PC-3 (cell line): ENCODE data around the gene RIPK3. TPM values are rescaled to one million over a fixed set of nuclear protein-coding genes. Genes with fewer than 3 reads are reported as not detected.
A peak's percentile ranks its signal among the peaks of the same experiment; 100 is the strongest.
"Not testable (repeated sequence)": the region's sequence is repeated elsewhere in the genome, so short reads cannot be mapped to it uniquely, and the experiment has no call there.

ENCODE experiments used
- ATAC-seq: fragments of 200-7000 bp; cut with Tn5 transposase; 2 replicates; pipeline ENCODE4 v1.9.1; 2020; ENCODE audit warnings: mild to moderate bottlenecking, moderate library complexity
- BruUV-seq: library from RNA; stranded (reverse); fragments of 400-500 nt; replicated peaks from 2 replicates; lab custom pipeline; 2021; lab: Mats Ljungman, UMichigan
- CTCF ChIA-PET: fragments of 300-600 bp; sonication (Branson Sonifier 250); formaldehyde crosslinking; loops from one replicate; lab custom pipeline; 2022; ENCODE audit warnings: antibody characterized with exemption; lab: Charles Lee
- POLR2A ChIA-PET: fragments of 300-600 bp; sonication (Branson Sonifier 250); formaldehyde crosslinking; loops from one replicate; lab custom pipeline; 2022; ENCODE audit warnings: antibody characterized with exemption; ENCODE audit not compliant: unreplicated experiment; lab: Charles Lee
- DNase-seq: peaks from one replicate; pipeline ENCODE4 v3.0.0-alpha.2; 2015
- H2AFZ ChIP-seq: fragments of 300-600 bp; sonication (generic); 2 replicates; pipeline ENCODE4 v1.6.0; 2016; ENCODE audit warnings: antibody characterized with exemption, low read length
- H3F3A ChIP-seq: fragments of 300-600 bp; sonication (generic); one replicate; pipeline ENCODE4 v1.6.0; 2017; ENCODE audit warnings: antibody characterized with exemption, low read length, control low read depth, mild to moderate bottlenecking; ENCODE audit not compliant: unreplicated experiment
- H3K27ac ChIP-seq: fragments of 300-600 bp; sonication (generic); 2 replicates; pipeline ENCODE4 v1.5.1; 2016; ENCODE audit warnings: mild to moderate bottlenecking, low read length
- H3K27me3 ChIP-seq: fragments of 300-600 bp; sonication (generic); 2 replicates; pipeline ENCODE4 v1.6.1; 2016; ENCODE audit warnings: low read length, mixed read lengths
- H3K36me3 ChIP-seq: fragments of 300-600 bp; sonication (generic); 2 replicates; pipeline ENCODE4 v1.6.1; 2016; ENCODE audit warnings: low read depth, mixed run types, low read length, mixed read lengths
- H3K4me1 ChIP-seq: fragments of 300-600 bp; sonication (generic); 2 replicates; pipeline ENCODE4 v1.5.1; 2016; ENCODE audit warnings: low read length; ENCODE audit not compliant: insufficient read depth
- H3K4me2 ChIP-seq: fragments of 300-600 bp; sonication (generic); 2 replicates; pipeline ENCODE4 v1.6.0; 2016; ENCODE audit warnings: low read length
- H3K4me3 ChIP-seq: fragments of 300-600 bp; sonication (generic); 2 replicates; pipeline ENCODE4 v1.5.1; 2016; ENCODE audit warnings: mild to moderate bottlenecking, low read length, mixed read lengths
- H3K79me2 ChIP-seq: fragments of 300-600 bp; sonication (generic); 2 replicates; pipeline ENCODE4 v1.6.1; 2017; ENCODE audit warnings: low read length, mixed read lengths
- H3K9ac ChIP-seq: fragments of 300-600 bp; sonication (generic); 2 replicates; pipeline ENCODE4 v1.6.0; 2016; ENCODE audit warnings: mild to moderate bottlenecking, low read length
- H3K9me2 ChIP-seq: fragments of 300-600 bp; sonication (generic); replicated peaks from 2 replicates; pipeline ENCODE4 v1.6.1; 2016; ENCODE audit warnings: mixed run types, low read length, mixed read lengths
- H3K9me3 ChIP-seq: fragments of 300-600 bp; sonication (generic); 2 replicates; pipeline ENCODE4 v1.6.1; 2016; ENCODE audit warnings: low read length, mixed read lengths
- H4K20me1 ChIP-seq: fragments of 300-600 bp; sonication (generic); 2 replicates; pipeline ENCODE4 v1.6.1; 2016; ENCODE audit warnings: low read length, mixed read lengths
- EZH2 ChIP-seq: fragments of 300-600 bp; sonication (generic); IDR thresholded peaks from one replicate; pipeline ENCODE4 v1.6.1; 2017; ENCODE audit warnings: antibody characterized with exemption, mild to moderate bottlenecking, low read length; ENCODE audit not compliant: unreplicated experiment
- EZH2phosphoT487 ChIP-seq: fragments of 300-600 bp; sonication (generic); IDR thresholded peaks from 2 replicates; pipeline ENCODE4 v1.6.1; 2018; ENCODE audit warnings: mild to moderate bottlenecking, antibody characterized with exemption, low read length, borderline replicate concordance
- intact Hi-C: fragments of 100-400 bp; cut with micrococcal nuclease; formaldehyde crosslinking; loops from 2 replicates; pipeline ENCODE4 v1.9.0; 2023
- total RNA-seq: library from RNA; depleted of rRNA; stranded (reverse); fragments of >200 nt; gene quantifications from 2 replicates; pipeline ENCODE4 v1.2.3, GENCODE V29; 2014
- TF ChIP-seq, protein P1 (sequence below): fragments of 300-600 bp; sonication (generic); conservative IDR thresholded peaks from 2 replicates; pipeline ENCODE4 v1.5.1; 2017; ENCODE audit warnings: antibody characterized with exemption, low read depth, mild to moderate bottlenecking, low read length

RIPK3 gene
- total RNA-seq, 1 experiment from 2014 or later = not detected

DNA sequence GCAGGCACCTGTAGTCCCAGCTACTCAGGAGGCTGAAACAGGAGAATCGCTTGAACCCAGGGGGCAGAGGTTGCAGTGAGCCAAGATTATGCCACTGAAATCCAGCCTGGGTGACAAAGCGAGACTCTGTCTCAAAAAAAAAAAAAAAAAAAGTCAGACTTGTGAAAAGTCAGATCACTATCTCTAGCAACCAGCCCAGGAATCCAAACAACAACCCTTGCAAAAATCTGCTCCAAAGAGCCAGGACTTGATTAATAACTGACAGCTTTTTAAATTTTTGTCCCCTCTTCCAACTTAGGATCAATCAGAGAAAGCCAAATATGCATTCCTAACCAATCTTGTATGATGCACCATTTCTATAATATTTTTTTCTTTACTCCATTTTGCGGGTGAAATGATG lies 20.5 kb upstream of the RIPK3 start:
- Histone ChIP-seq H4K20me1 (no peaks in the 10 kb centered on the region), H3K27me3 (no peaks in the 10 kb centered on the region), H3K4me3 (no peak overlapping the region), H3K4me2 (no peak overlapping the region), H3K9me2 (no peaks in the 10 kb centered on the region), H3K9me3 (no peaks in the 10 kb centered on the region), H3K4me1 (peaks cover 5% of the 10 kb centered on the region), H3K27ac (no peak overlapping the region), H3K36me3 (no peaks in the 10 kb centered on the region), H3K9ac (no peak overlapping the region), H3K79me2 (no peaks in the 10 kb centered on the region), H3F3A (no peaks in the 10 kb centered on the region), H2AFZ (no peak overlapping the region)
- DNase-seq (no peak), ATAC-seq (no peak)
- ChIA-PET POLR2A (no interaction called here), CTCF (no interaction called here)
- no TSS peak for BruUV-seq
- TF ChIP-seq EZH2 (no peak), EZH2phosphoT487 (no peak)
- TF ChIP-seq, protein P1, sequence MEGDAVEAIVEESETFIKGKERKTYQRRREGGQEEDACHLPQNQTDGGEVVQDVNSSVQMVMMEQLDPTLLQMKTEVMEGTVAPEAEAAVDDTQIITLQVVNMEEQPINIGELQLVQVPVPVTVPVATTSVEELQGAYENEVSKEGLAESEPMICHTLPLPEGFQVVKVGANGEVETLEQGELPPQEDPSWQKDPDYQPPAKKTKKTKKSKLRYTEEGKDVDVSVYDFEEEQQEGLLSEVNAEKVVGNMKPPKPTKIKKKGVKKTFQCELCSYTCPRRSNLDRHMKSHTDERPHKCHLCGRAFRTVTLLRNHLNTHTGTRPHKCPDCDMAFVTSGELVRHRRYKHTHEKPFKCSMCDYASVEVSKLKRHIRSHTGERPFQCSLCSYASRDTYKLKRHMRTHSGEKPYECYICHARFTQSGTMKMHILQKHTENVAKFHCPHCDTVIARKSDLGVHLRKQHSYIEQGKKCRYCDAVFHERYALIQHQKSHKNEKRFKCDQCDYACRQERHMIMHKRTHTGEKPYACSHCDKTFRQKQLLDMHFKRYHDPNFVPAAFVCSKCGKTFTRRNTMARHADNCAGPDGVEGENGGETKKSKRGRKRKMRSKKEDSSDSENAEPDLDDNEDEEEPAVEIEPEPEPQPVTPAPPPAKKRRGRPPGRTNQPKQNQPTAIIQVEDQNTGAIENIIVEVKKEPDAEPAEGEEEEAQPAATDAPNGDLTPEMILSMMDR = no peak
- intact Hi-C loops = no loop called here

DNA sequence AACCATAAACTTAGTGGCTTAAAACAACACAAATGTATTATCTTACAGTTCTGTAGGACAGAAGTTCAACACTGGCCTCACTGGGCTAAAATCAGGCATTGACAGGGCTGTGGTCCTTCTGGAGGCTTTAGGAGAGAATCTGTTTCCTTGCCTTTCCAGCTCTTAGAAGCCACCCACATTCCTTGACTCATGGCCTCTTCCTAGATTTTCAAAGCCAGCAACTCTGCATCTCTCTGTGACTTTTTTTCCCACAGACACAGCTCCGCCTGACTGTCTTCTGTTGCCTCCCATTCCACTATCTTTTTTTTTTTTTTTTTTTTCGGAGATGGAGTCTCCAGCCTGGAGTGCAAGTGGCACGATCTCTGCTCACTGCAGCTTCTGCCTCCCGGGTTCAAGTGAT lies 16.4 kb upstream of the RIPK3 start:
- no peaks in the 10 kb centered on the region for H4K20me1 ChIP-seq
- ChIA-PET POLR2A (no interaction called here), CTCF (no interaction called here)
- H3K27ac ChIP-seq = no peak overlapping the region
- H3K9ac ChIP-seq = no peak overlapping the region
- DNase-seq (no peak), ATAC-seq (no peak)
- H3K36me3 ChIP-seq = no peaks in the 10 kb centered on the region
- no peaks in the 10 kb centered on the region for H3K27me3 ChIP-seq
- H3K4me2 ChIP-seq = no peak overlapping the region
- no peak overlapping the region for H3K4me3 ChIP-seq
- H3K9me2 ChIP-seq = no peaks in the 10 kb centered on the region
- intact Hi-C loops = no loop called here
- BruUV-seq = no TSS peak
- TF ChIP-seq EZH2phosphoT487 = no peak
- no peak overlapping the region for H2AFZ ChIP-seq
- H3K79me2 ChIP-seq = no peaks in the 10 kb centered on the region
- H3K4me1 ChIP-seq = peaks cover 8% of the 10 kb centered on the region; the same call in 1 of the 2 replicates
- H3K9me3 ChIP-seq = no peaks in the 10 kb centered on the region
- H3F3A ChIP-seq = no peaks in the 10 kb centered on the region

DNA sequence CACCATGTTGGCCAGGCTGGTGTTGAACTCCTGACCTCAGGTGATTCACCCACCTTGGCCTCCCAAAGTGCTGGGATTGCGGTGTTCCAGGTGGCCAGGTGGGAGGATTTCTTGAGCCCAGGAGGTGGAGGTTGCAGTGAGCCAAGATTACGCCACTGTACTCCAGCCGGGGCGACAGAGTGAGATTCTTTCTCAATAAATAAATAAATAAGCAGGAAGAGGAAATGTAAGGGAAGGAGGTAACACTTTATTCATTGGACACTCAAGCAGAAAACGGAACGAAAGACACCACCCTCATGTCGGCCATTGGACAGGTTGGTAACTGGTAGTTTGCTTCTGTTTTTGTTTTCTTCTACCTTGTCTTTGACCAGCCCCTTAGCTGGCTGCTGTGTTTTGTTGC lies 15.2 kb upstream of the RIPK3 start:
- TF ChIP-seq EZH2 (no peak), EZH2phosphoT487 (no peak)
- TF ChIP-seq, protein P1 = no peak
- POLR2A ChIA-PET = no interaction called here
- Histone ChIP-seq H3K9me2 (no peaks in the 10 kb centered on the region), H3K4me3 (no peak overlapping the region), H3K9ac (no peak overlapping the region), H4K20me1 (no peaks in the 10 kb centered on the region), H3K27ac (no peak overlapping the region), H3K4me2 (no peak overlapping the region), H3K79me2 (no peaks in the 10 kb centered on the region), H3K9me3 (no peaks in the 10 kb centered on the region), H3F3A (no peaks in the 10 kb centered on the region), H2AFZ (no peak overlapping the region), H3K36me3 (no peaks in the 10 kb centered on the region), H3K4me1 (peaks cover 8% of the 10 kb centered on the region; the same call in 1 of the 2 replicates), H3K27me3 (peaks cover 1% of the 10 kb centered on the region; the same call in 1 of the 2 replicates)
- ATAC-seq (no peak), DNase-seq (no peak)
- intact Hi-C loops = no loop called here
- CTCF ChIA-PET = interaction anchor here (0.6 kb wide), 2 partner anchors 11 to 24 kb away, joined by 3 read pairs; no protein-coding TSS in a partner anchor
- no TSS peak for BruUV-seq

DNA sequence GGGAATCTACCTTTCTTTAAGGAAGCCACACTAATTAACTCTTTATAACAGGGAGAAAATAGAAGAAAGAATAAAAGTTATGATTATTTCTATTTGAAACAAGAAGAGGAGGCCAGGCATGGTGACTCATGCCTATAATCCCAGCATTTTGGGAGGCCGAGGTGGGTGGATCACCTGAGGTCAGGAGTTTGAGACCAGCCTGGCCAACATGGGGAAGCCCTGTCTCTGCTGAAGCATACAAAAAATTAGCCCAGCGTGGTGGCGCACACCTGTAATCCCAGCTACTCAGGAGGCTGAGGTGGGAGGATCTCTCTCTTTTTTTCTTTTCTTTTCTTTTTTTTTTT lies 14.7 kb upstream of the RIPK3 start:
- H3K36me3 ChIP-seq, H3K4me3 ChIP-seq, H3K9ac ChIP-seq, DNase-seq, ATAC-seq, H3F3A ChIP-seq, H3K27me3 ChIP-seq, H3K9me2 ChIP-seq, H3K4me1 ChIP-seq, H3K9me3 ChIP-seq, H2AFZ ChIP-seq, BruUV-seq, H3K4me2 ChIP-seq, intact Hi-C loops, H3K79me2 ChIP-seq, H4K20me1 ChIP-seq, POLR2A ChIA-PET: not testable (repeated sequence)
- CTCF ChIA-PET = interaction anchor here (0.6 kb wide), 1 partner anchor 25 kb away, joined by 3 read pairs; no protein-coding TSS in a partner anchor
- H3K27ac ChIP-seq = 0 out of 2 replicates have a peak overlapping the region, but pooled peaks have one; percentile 13
